ENCODE results near the gene LIME1. TPM values are rescaled to one million over a fixed set of nuclear protein-coding genes. Genes with fewer than 3 reads are reported as not detected.

LIME1 gene
- total RNA-seq: 8.7 TPM
- long read RNA-seq, partial matches to known transcripts: 3 of 7 reads
- long read RNA-seq, other reads (novel, unspliced or antisense): 0 of 7 reads

GRCh38 chr20:63735859-63736718 is at the start of gene LIME1:
Gene LIME1, plus strand, starts transcription at chr20:63736664. Its CDS starts 886 bp downstream, at chr20:63737550.
- DNase-seq: peak; percentile 56
- no peaks in the 10 kb centered on the region for H3K9me3 ChIP-seq
- intact Hi-C loops (cut with DNase I): no loop called here
- H3K36me3 ChIP-seq: peaks cover 35% of the 10 kb centered on the region
- H3K27me3 ChIP-seq (ENCODE audit: low read depth): no peaks in the 10 kb centered on the region
- peak within 1 kb of the TSS; percentile 65 for H3K27ac ChIP-seq
- peaks cover 31% of the 10 kb centered on the region for H3K4me1 ChIP-seq
- peak in 1 of 2 donors; percentile 1 for ATAC-seq
- H3K4me3 ChIP-seq: peak within 1 kb of the TSS; percentile 68
- TF ChIP-seq CTCF (IDR thresholded peaks at IDR 0.05): no peak

- Histone ChIP-seq H3K27me3 (ENCODE audit: low read depth) (no peaks in the 10 kb centered on the region), H3K4me3 (no peak overlapping the region), H3K4me1 (peaks cover 64% of the 10 kb centered on the region), H3K9me3 (no peaks in the 10 kb centered on the region), H3K36me3 (no peaks in the 10 kb centered on the region), H3K27ac (peak overlapping the region; percentile 93)
- no peak for TF ChIP-seq CTCF (IDR thresholded peaks at IDR 0.05)
- intact Hi-C loops (cut with DNase I): no loop called here
- DNase-seq (no peak), ATAC-seq (no peak)
Measured at GRCh38 chr20:63687419-63688178, 48.9 kb upstream of the LIME1 start.

- H3K4me1 ChIP-seq: peaks cover 60% of the 10 kb centered on the region
- ATAC-seq (no peak), DNase-seq (no peak)
- intact Hi-C loops (cut with DNase I): no loop called here
- TF ChIP-seq CTCF (IDR thresholded peaks at IDR 0.05): no peak
- H3K36me3 ChIP-seq: no peaks in the 10 kb centered on the region
- no peak overlapping the region for H3K4me3 ChIP-seq
- peak overlapping the region; percentile 93 for H3K27ac ChIP-seq
- H3K27me3 ChIP-seq (ENCODE audit: low read depth): no peaks in the 10 kb centered on the region
- no peaks in the 10 kb centered on the region for H3K9me3 ChIP-seq
Measured at GRCh38 chr20:63688228-63689045, 48.0 kb upstream of the LIME1 start.

GRCh38 chr20:63689046-63690002 is 47.1 kb upstream of the LIME1 start:
- no peaks in the 10 kb centered on the region for H3K27me3 ChIP-seq (ENCODE audit: low read depth)
- peak overlapping the region; percentile 93 for H3K27ac ChIP-seq
- intact Hi-C loops (cut with DNase I): no loop called here
- TF ChIP-seq CTCF (IDR thresholded peaks at IDR 0.05): no peak
- no peak overlapping the region for H3K4me3 ChIP-seq
- no peaks in the 10 kb centered on the region for H3K9me3 ChIP-seq
- no peak for DNase-seq
- H3K4me1 ChIP-seq: peaks cover 60% of the 10 kb centered on the region
- no peak for ATAC-seq
- peaks cover under 1% of the 10 kb centered on the region for H3K36me3 ChIP-seq

Data from lower lobe of right lung (tissue), 2 donors.